Transverse colon (tissue), 4 donors: ENCODE data around the gene TMEM164.

ENCODE experiments used
- EP300 ChIP-seq: sonication (generic); formaldehyde crosslinking; IDR thresholded peaks from one replicate; pipeline ENCODE4 v1.6.1; 2017; ENCODE audit warnings: antibody characterized with exemption, low read depth
- POLR2A ChIP-seq: fragments of 450-650 bp; IDR thresholded peaks from one replicate; pipeline ENCODE4 v1.6.1; 2016; ENCODE audit warnings: antibody characterized with exemption, mild to moderate bottlenecking, moderate library complexity
- POLR2AphosphoS5 ChIP-seq, 3 donors: sonication (generic); formaldehyde crosslinking; IDR thresholded peaks; one replicate each; pipeline ENCODE4 v1.6.1; 2016; ENCODE audit warnings: antibody characterized with exemption in 3 of 3
- TF ChIP-seq, protein P1 (sequence below), 5 experiments: fragments of 200-600 bp in 3 of 5; fragments of 450-650 bp in 2 of 5; sonication (generic) in 3 of 5; IDR thresholded peaks; 1 replicate in 2 of 5; 2 replicates in 3 of 5; pipeline ENCODE4 v1.5.1; 2016 to 2017; ENCODE audit warnings: antibody characterized with exemption in 5 of 5, inconsistent platforms in 3 of 5, mild to moderate bottlenecking in 2 of 5, moderate library complexity in 1 of 5

DNA sequence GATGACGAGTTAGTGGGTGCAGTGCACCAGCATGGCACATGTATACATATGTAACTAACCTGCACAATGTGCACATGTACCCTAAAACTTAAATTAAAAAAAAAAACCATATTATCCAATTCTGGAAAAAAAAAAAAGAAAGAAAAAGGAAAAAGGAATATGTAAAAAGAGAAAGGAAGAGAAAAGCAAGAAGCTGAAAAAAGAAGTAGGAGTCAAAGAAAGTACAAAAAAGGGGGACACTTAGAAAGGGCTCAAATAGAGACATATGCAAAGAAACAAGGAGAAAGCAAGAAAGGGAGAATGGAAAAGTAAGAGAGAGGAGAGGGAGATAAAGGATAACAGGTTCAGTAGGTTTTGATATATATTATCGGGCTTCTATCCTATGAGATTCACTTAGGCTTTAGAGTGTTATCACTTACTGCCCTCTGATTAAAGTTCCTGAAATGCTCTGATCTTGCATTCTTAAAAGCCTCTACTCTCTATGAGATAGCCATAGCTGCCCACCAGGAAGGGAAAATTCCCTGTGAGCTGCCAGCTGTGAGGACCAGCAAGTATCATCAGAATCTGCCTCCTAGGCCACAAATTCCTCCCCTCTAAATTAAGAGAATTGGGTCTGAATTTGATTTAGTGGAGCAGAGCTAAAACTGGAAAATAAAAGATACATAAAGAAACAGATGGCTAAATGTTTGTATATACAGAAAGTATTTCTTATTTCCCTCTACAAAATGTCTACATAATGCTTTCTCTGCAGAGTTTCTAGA is 219.8 kb downstream of the TMEM164 start:
- TF ChIP-seq, protein P1, sequence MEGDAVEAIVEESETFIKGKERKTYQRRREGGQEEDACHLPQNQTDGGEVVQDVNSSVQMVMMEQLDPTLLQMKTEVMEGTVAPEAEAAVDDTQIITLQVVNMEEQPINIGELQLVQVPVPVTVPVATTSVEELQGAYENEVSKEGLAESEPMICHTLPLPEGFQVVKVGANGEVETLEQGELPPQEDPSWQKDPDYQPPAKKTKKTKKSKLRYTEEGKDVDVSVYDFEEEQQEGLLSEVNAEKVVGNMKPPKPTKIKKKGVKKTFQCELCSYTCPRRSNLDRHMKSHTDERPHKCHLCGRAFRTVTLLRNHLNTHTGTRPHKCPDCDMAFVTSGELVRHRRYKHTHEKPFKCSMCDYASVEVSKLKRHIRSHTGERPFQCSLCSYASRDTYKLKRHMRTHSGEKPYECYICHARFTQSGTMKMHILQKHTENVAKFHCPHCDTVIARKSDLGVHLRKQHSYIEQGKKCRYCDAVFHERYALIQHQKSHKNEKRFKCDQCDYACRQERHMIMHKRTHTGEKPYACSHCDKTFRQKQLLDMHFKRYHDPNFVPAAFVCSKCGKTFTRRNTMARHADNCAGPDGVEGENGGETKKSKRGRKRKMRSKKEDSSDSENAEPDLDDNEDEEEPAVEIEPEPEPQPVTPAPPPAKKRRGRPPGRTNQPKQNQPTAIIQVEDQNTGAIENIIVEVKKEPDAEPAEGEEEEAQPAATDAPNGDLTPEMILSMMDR (IDR thresholded peaks at IDR 0.05), result no peak
- no peak for TF ChIP-seq EP300
- TF ChIP-seq POLR2A, result no peak
- TF ChIP-seq POLR2AphosphoS5 (IDR thresholded peaks at IDR 0.05), result no peak
